ENCODE data around the gene MPZL2. TPM values are rescaled to one million over a fixed set of nuclear protein-coding genes. Genes with fewer than 3 reads are reported as not detected.

Gene MPZL2
- total and polyA plus RNA-seq, 2 experiments from 2014 or later, result 2.6 to 4.2 TPM

DNA sequence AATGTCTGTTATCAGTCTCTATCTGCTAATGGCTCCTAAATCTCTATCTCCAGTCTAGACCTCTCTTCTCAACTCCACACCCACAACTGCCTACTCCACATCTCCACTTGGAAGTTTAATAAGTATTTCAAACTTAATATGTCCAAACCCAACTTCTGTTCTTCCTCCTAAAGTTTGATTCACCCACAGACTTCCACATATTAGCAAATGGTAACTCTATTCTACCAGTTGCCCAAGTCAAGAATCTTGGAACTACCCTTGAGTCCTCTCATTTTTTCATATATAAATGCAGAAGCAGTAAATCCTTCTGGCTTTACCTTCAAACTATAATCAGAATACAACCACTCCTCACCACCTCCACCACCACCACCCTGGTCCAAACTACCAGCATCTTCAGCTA, 32.6 kb downstream of the MPZL2 start:
- H3K4me1 Mint-ChIP-seq, result no peaks in the 10 kb centered on the region
- no peak overlapping the region for H3K27ac Mint-ChIP-seq
- H3K27me3 ChIP-seq (ENCODE audit: insufficient read depth), result no peaks in the 10 kb centered on the region
- no peaks in the 10 kb centered on the region for H3K9me2 ChIP-seq (ENCODE audit: insufficient read depth)
- H3K27ac ChIP-seq (ENCODE audit: low read depth), result no peak overlapping the region
- H3K4me3 Mint-ChIP-seq, result no peak overlapping the region
- DNase-seq (ENCODE audit: low spot score) (no peak), ATAC-seq (no peak)
- no peaks in the 10 kb centered on the region for H3F3A ChIP-seq (replicated peaks; ENCODE audit: low read depth)
- no peaks in the 10 kb centered on the region for H3K9me3 Mint-ChIP-seq
- no peaks in the 10 kb centered on the region for H3K79me2 ChIP-seq (replicated peaks; ENCODE audit: insufficient read depth)
- no peaks in the 10 kb centered on the region for H3K36me3 ChIP-seq (ENCODE audit: insufficient read depth)
- no peak overlapping the region for H3K4me3 ChIP-seq
- no peak overlapping the region for H2AFZ ChIP-seq
- no peak overlapping the region for H3K4me2 ChIP-seq
- H3K36me3 Mint-ChIP-seq (ENCODE audit: low read depth), result no peaks in the 10 kb centered on the region
- no peaks in the 10 kb centered on the region for H3K4me1 ChIP-seq (ENCODE audit: insufficient read depth)
- H4K20me1 ChIP-seq (replicated peaks; ENCODE audit: insufficient read depth), result no peaks in the 10 kb centered on the region
- no peak for TF ChIP-seq STAT1 (IDR thresholded peaks at IDR 0.05; ENCODE audit: unreplicated experiment)
- TF ChIP-seq, protein P1, sequence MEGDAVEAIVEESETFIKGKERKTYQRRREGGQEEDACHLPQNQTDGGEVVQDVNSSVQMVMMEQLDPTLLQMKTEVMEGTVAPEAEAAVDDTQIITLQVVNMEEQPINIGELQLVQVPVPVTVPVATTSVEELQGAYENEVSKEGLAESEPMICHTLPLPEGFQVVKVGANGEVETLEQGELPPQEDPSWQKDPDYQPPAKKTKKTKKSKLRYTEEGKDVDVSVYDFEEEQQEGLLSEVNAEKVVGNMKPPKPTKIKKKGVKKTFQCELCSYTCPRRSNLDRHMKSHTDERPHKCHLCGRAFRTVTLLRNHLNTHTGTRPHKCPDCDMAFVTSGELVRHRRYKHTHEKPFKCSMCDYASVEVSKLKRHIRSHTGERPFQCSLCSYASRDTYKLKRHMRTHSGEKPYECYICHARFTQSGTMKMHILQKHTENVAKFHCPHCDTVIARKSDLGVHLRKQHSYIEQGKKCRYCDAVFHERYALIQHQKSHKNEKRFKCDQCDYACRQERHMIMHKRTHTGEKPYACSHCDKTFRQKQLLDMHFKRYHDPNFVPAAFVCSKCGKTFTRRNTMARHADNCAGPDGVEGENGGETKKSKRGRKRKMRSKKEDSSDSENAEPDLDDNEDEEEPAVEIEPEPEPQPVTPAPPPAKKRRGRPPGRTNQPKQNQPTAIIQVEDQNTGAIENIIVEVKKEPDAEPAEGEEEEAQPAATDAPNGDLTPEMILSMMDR (conservative IDR thresholded peaks at IDR 0.05; ENCODE audit: low read depth in 2 of 2), result no peak
- TF ChIP-seq, protein P2, sequence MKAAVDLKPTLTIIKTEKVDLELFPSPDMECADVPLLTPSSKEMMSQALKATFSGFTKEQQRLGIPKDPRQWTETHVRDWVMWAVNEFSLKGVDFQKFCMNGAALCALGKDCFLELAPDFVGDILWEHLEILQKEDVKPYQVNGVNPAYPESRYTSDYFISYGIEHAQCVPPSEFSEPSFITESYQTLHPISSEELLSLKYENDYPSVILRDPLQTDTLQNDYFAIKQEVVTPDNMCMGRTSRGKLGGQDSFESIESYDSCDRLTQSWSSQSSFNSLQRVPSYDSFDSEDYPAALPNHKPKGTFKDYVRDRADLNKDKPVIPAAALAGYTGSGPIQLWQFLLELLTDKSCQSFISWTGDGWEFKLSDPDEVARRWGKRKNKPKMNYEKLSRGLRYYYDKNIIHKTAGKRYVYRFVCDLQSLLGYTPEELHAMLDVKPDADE (IDR thresholded peaks at IDR 0.05), result no peak
- TF ChIP-seq, protein P3, sequence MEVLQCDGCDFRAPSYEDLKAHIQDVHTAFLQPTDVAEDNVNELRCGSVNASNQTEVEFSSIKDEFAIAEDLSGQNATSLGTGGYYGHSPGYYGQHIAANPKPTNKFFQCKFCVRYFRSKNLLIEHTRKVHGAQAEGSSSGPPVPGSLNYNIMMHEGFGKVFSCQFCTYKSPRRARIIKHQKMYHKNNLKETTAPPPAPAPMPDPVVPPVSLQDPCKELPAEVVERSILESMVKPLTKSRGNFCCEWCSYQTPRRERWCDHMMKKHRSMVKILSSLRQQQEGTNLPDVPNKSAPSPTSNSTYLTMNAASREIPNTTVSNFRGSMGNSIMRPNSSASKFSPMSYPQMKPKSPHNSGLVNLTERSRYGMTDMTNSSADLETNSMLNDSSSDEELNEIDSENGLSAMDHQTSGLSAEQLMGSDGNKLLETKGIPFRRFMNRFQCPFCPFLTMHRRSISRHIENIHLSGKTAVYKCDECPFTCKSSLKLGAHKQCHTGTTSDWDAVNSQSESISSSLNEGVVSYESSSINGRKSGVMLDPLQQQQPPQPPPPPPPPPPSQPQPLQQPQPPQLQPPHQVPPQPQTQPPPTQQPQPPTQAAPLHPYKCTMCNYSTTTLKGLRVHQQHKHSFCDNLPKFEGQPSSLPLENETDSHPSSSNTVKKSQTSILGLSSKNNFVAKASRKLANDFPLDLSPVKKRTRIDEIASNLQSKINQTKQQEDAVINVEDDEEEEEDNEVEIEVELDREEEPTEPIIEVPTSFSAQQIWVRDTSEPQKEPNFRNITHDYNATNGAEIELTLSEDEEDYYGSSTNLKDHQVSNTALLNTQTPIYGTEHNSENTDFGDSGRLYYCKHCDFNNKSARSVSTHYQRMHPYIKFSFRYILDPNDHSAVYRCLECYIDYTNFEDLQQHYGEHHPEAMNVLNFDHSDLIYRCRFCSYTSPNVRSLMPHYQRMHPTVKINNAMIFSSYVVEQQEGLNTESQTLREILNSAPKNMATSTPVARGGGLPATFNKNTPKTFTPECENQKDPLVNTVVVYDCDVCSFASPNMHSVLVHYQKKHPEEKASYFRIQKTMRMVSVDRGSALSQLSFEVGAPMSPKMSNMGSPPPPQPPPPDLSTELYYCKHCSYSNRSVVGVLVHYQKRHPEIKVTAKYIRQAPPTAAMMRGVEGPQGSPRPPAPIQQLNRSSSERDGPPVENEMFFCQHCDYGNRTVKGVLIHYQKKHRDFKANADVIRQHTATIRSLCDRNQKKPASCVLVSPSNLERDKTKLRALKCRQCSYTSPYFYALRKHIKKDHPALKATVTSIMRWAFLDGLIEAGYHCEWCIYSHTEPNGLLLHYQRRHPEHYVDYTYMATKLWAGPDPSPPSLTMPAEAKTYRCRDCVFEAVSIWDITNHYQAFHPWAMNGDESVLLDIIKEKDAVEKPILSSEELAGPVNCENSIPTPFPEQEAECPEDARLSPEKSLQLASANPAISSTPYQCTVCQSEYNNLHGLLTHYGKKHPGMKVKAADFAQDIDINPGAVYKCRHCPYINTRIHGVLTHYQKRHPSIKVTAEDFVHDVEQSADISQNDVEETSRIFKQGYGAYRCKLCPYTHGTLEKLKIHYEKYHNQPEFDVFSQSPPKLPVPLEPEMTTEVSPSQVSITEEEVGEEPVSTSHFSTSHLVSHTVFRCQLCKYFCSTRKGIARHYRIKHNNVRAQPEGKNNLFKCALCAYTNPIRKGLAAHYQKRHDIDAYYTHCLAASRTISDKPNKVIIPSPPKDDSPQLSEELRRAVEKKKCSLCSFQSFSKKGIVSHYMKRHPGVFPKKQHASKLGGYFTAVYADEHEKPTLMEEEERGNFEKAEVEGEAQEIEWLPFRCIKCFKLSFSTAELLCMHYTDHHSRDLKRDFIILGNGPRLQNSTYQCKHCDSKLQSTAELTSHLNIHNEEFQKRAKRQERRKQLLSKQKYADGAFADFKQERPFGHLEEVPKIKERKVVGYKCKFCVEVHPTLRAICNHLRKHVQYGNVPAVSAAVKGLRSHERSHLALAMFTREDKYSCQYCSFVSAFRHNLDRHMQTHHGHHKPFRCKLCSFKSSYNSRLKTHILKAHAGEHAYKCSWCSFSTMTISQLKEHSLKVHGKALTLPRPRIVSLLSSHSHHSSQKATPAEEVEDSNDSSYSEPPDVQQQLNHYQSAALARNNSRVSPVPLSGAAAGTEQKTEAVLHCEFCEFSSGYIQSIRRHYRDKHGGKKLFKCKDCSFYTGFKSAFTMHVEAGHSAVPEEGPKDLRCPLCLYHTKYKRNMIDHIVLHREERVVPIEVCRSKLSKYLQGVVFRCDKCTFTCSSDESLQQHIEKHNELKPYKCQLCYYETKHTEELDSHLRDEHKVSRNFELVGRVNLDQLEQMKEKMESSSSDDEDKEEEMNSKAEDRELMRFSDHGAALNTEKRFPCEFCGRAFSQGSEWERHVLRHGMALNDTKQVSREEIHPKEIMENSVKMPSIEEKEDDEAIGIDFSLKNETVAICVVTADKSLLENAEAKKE (CRISPR knock-in tag; IDR thresholded peaks at IDR 0.05), result no peak
- TF ChIP-seq ZNF331 (CRISPR knock-in tag; IDR thresholded peaks at IDR 0.05; ENCODE audit: low read depth), result no peak
- no peak for TF ChIP-seq EZH2phosphoT487 (IDR thresholded peaks at IDR 0.05; ENCODE audit: unreplicated experiment)
- no peak for TF ChIP-seq JUNB (IDR thresholded peaks at IDR 0.05; ENCODE audit: unreplicated experiment)
- no peak for TF ChIP-seq EZH2 (IDR thresholded peaks at IDR 0.05; ENCODE audit: low read depth, unreplicated experiment)
- TF ChIP-seq POLR2AphosphoS5 (IDR thresholded peaks at IDR 0.05; ENCODE audit: low read depth), result no peak
- TF ChIP-seq CREB1 (CRISPR knock-in tag; IDR thresholded peaks at IDR 0.05; ENCODE audit: low read depth), result no peak
- TF ChIP-seq NANOG (IDR thresholded peaks at IDR 0.05; ENCODE audit: borderline replicate concordance), result no peak
- TF ChIP-seq ZNF114 (CRISPR knock-in tag; IDR thresholded peaks at IDR 0.05), result no peak
- no peak for TF ChIP-seq REST (IDR thresholded peaks at IDR 0.05; ENCODE audit: unreplicated experiment)
- no peaks in the 10 kb centered on the region for H3K27me3 Mint-ChIP-seq (ENCODE audit: insufficient read depth, low read depth, poor library complexity)
